ENCODE measurements around the gene ZNF205. TPM values are rescaled to one million over a fixed set of nuclear protein-coding genes. Genes with fewer than 3 reads are reported as not detected.
"Not testable (repeated sequence)": the region's sequence is repeated elsewhere in the genome, so short reads cannot be mapped to it uniquely, and the experiment has no call there.

Gene ZNF205
- 12.8 TPM for polyA plus RNA-seq
- long read RNA-seq, donor 1, partial matches to known transcripts: 0 of 6 reads
- long read RNA-seq, donor 1, other reads (novel, unspliced or antisense): 0 of 6 reads
- long read RNA-seq, donor 2, partial matches to known transcripts: 0 of 4 reads
- long read RNA-seq, donor 2, other reads (novel, unspliced or antisense): 0 of 4 reads
- long read RNA-seq, donor 3: 0 reads
- long read RNA-seq, donor 4, partial matches to known transcripts: 0 of 1 reads
- long read RNA-seq, donor 4, other reads (novel, unspliced or antisense): 0 of 1 reads
- long read RNA-seq, donor 5, partial matches to known transcripts: 0 of 2 reads
- long read RNA-seq, donor 5, other reads (novel, unspliced or antisense): 0 of 2 reads
- long read RNA-seq, donor 6, partial matches to known transcripts: 12 of 15 reads
- long read RNA-seq, donor 6, other reads (novel, unspliced or antisense): 0 of 15 reads
- long read RNA-seq, donor 7: 0 reads
- long read RNA-seq, donor 8, partial matches to known transcripts: 0 of 1 reads
- long read RNA-seq, donor 8, other reads (novel, unspliced or antisense): 0 of 1 reads
- long read RNA-seq, donor 9, partial matches to known transcripts: 0 of 4 reads
- long read RNA-seq, donor 9, other reads (novel, unspliced or antisense): 0 of 4 reads
- long read RNA-seq, donor 10, partial matches to known transcripts: 0 of 1 reads
- long read RNA-seq, donor 10, other reads (novel, unspliced or antisense): 0 of 1 reads
- long read RNA-seq, donor 11, partial matches to known transcripts: 0 of 2 reads
- long read RNA-seq, donor 11, other reads (novel, unspliced or antisense): 0 of 2 reads

- Histone ChIP-seq H3K27me3 (ENCODE audit: control insufficient read depth, insufficient read depth, low read length) (no peaks in the 10 kb centered on the region), H3K27ac (ENCODE audit: low read length) (peak within 1 kb of the TSS; percentile 56), H3K36me3 (ENCODE audit: control insufficient read depth, insufficient read depth, low read length) (peaks cover 25% of the 10 kb centered on the region), H3K4me1 (ENCODE audit: control insufficient read depth, insufficient read depth, low read length) (peaks cover 19% of the 10 kb centered on the region), H3K9me3 (ENCODE audit: control insufficient read depth, low read depth, low read length) (no peaks in the 10 kb centered on the region), H3K4me3 (ENCODE audit: low read length) (peak within 1 kb of the TSS; percentile 83)
- no CpG with 5 or more reads among the region's 23 CpGs for WGBS (ENCODE audit: insufficient coverage, low lambda C conversion rate)
- DNase-seq: peak; percentile 69 to 86
Measured at GRCh38 chr16:3112058-3112880, at the start of gene ZNF205. Gene ZNF205, plus strand, starts transcription at chr16:3112586. Its CDS starts 845 bp downstream, at chr16:3113431.

- Histone ChIP-seq H3K4me3 (ENCODE audit: low read length) (no peak overlapping the region), H3K9me3 (ENCODE audit: control insufficient read depth, low read depth, low read length) (peaks cover 4% of the 10 kb centered on the region), H3K36me3 (ENCODE audit: control insufficient read depth, insufficient read depth, low read length) (peaks cover 4% of the 10 kb centered on the region), H3K27ac (ENCODE audit: low read length) (peak overlapping the region; percentile 62), H3K4me1 (ENCODE audit: control insufficient read depth, insufficient read depth, low read length) (peaks cover 45% of the 10 kb centered on the region), H3K27me3 (ENCODE audit: control insufficient read depth, insufficient read depth, low read length) (no peaks in the 10 kb centered on the region)
- no CpG with 5 or more reads among the region's 8 CpGs for WGBS (ENCODE audit: insufficient coverage, low lambda C conversion rate)
- DNase-seq: peak; percentile 25 to 73
Measured at GRCh38 chr16:3063625-3064386, 48.6 kb upstream of the ZNF205 start.

- peak; percentile 96 to 99 for DNase-seq
- H3K4me1 ChIP-seq (ENCODE audit: control insufficient read depth, insufficient read depth, low read length): peaks cover 37% of the 10 kb centered on the region
- peak within 1 kb of the TSS; percentile 40 for H3K4me3 ChIP-seq (ENCODE audit: low read length)
- peaks cover 4% of the 10 kb centered on the region for H3K36me3 ChIP-seq (ENCODE audit: control insufficient read depth, insufficient read depth, low read length)
- peak within 1 kb of the TSS; percentile 80 for H3K27ac ChIP-seq (ENCODE audit: low read length)
- no CpG with 5 or more reads among the region's 13 CpGs for WGBS (ENCODE audit: insufficient coverage, low lambda C conversion rate)
- H3K9me3 ChIP-seq (ENCODE audit: control insufficient read depth, low read depth, low read length): peaks cover 4% of the 10 kb centered on the region
- H3K27me3 ChIP-seq (ENCODE audit: control insufficient read depth, insufficient read depth, low read length): no peaks in the 10 kb centered on the region
Measured at GRCh38 chr16:3065069-3065741, 47.2 kb upstream of the ZNF205 start, which contains the start of gene IL32. Gene IL32, plus strand, starts transcription at chr16:3065640. Its CDS starts 172 bp downstream, at chr16:3065812.

- peaks cover 4% of the 10 kb centered on the region for H3K9me3 ChIP-seq (ENCODE audit: control insufficient read depth, low read depth, low read length)
- H3K27ac ChIP-seq (ENCODE audit: low read length): peak overlapping the region; percentile 80
- H3K4me3 ChIP-seq (ENCODE audit: low read length): peak overlapping the region; percentile 40
- DNase-seq: no peak
- H3K4me1 ChIP-seq (ENCODE audit: control insufficient read depth, insufficient read depth, low read length): peaks cover 36% of the 10 kb centered on the region
- no peaks in the 10 kb centered on the region for H3K27me3 ChIP-seq (ENCODE audit: control insufficient read depth, insufficient read depth, low read length)
- H3K36me3 ChIP-seq (ENCODE audit: control insufficient read depth, insufficient read depth, low read length): peaks cover 4% of the 10 kb centered on the region
- no CpG with 5 or more reads among the region's 26 CpGs for WGBS (ENCODE audit: insufficient coverage, low lambda C conversion rate)
Measured at GRCh38 chr16:3065742-3066439, 46.5 kb upstream of the ZNF205 start.

GRCh38 chr16:3066440-3066748, 46.0 kb upstream of the ZNF205 start:
- no peak for DNase-seq
- peaks cover 36% of the 10 kb centered on the region for H3K4me1 ChIP-seq (ENCODE audit: control insufficient read depth, insufficient read depth, low read length)
- peak overlapping the region; percentile 40 for H3K4me3 ChIP-seq (ENCODE audit: low read length)
- H3K9me3 ChIP-seq (ENCODE audit: control insufficient read depth, low read depth, low read length): peaks cover 4% of the 10 kb centered on the region
- WGBS (ENCODE audit: insufficient coverage, low lambda C conversion rate): no CpG with 5 or more reads among the region's 7 CpGs
- no peaks in the 10 kb centered on the region for H3K27me3 ChIP-seq (ENCODE audit: control insufficient read depth, insufficient read depth, low read length)
- peaks cover 4% of the 10 kb centered on the region for H3K36me3 ChIP-seq (ENCODE audit: control insufficient read depth, insufficient read depth, low read length)
- no peak overlapping the region for H3K27ac ChIP-seq (ENCODE audit: low read length)

GRCh38 chr16:3068487-3068886, 43.9 kb upstream of the ZNF205 start:
- peaks cover 4% of the 10 kb centered on the region for H3K36me3 ChIP-seq (ENCODE audit: control insufficient read depth, insufficient read depth, low read length)
- H3K4me1 ChIP-seq (ENCODE audit: control insufficient read depth, insufficient read depth, low read length): peaks cover 30% of the 10 kb centered on the region
- no peak for DNase-seq
- H3K9me3 ChIP-seq (ENCODE audit: control insufficient read depth, low read depth, low read length): peaks cover 4% of the 10 kb centered on the region
- no CpG with 5 or more reads among the region's 4 CpGs for WGBS (ENCODE audit: insufficient coverage, low lambda C conversion rate)
- no peak overlapping the region for H3K27ac ChIP-seq (ENCODE audit: low read length)
- no peaks in the 10 kb centered on the region for H3K27me3 ChIP-seq (ENCODE audit: control insufficient read depth, insufficient read depth, low read length)
- no peak overlapping the region for H3K4me3 ChIP-seq (ENCODE audit: low read length)

- not testable (repeated sequence) for H3K9me3 ChIP-seq (ENCODE audit: control insufficient read depth, low read depth, low read length); H3K27me3 ChIP-seq (ENCODE audit: control insufficient read depth, insufficient read depth, low read length); H3K36me3 ChIP-seq (ENCODE audit: control insufficient read depth, insufficient read depth, low read length); H3K4me3 ChIP-seq (ENCODE audit: low read length); DNase-seq; H3K27ac ChIP-seq (ENCODE audit: low read length)
- peaks cover 25% of the 10 kb centered on the region for H3K4me1 ChIP-seq (ENCODE audit: control insufficient read depth, insufficient read depth, low read length)
- no CpG with 5 or more reads among the region's 11 CpGs for WGBS (ENCODE audit: insufficient coverage, low lambda C conversion rate)
Measured at GRCh38 chr16:3069146-3069545, 43.2 kb upstream of the ZNF205 start.

- H3K4me3 ChIP-seq (ENCODE audit: low read length): no peak overlapping the region
- no peaks in the 10 kb centered on the region for H3K27me3 ChIP-seq (ENCODE audit: control insufficient read depth, insufficient read depth, low read length)
- no peak for DNase-seq
- peaks cover 4% of the 10 kb centered on the region for H3K36me3 ChIP-seq (ENCODE audit: control insufficient read depth, insufficient read depth, low read length)
- no CpG with 5 or more reads among the region's 9 CpGs for WGBS (ENCODE audit: insufficient coverage, low lambda C conversion rate)
- peaks cover 12% of the 10 kb centered on the region for H3K4me1 ChIP-seq (ENCODE audit: control insufficient read depth, insufficient read depth, low read length)
- no peaks in the 10 kb centered on the region for H3K9me3 ChIP-seq (ENCODE audit: control insufficient read depth, low read depth, low read length)
- H3K27ac ChIP-seq (ENCODE audit: low read length): no peak overlapping the region
Measured at GRCh38 chr16:3070608-3071111, 41.7 kb upstream of the ZNF205 start.

- WGBS (ENCODE audit: insufficient coverage, low lambda C conversion rate): no CpG with 5 or more reads among the region's 7 CpGs
- no peak for DNase-seq
- H3K4me1 ChIP-seq (ENCODE audit: control insufficient read depth, insufficient read depth, low read length): peaks cover 4% of the 10 kb centered on the region
- peaks cover 4% of the 10 kb centered on the region for H3K36me3 ChIP-seq (ENCODE audit: control insufficient read depth, insufficient read depth, low read length)
- no peaks in the 10 kb centered on the region for H3K27me3 ChIP-seq (ENCODE audit: control insufficient read depth, insufficient read depth, low read length)
- H3K4me3 ChIP-seq (ENCODE audit: low read length): no peak overlapping the region
- H3K27ac ChIP-seq (ENCODE audit: low read length): no peak overlapping the region
- H3K9me3 ChIP-seq (ENCODE audit: control insufficient read depth, low read depth, low read length): no peaks in the 10 kb centered on the region
Measured at GRCh38 chr16:3071655-3072054, 40.7 kb upstream of the ZNF205 start.
